Activated naive CD4-positive, alpha-beta T cell treated with anti-CD3 and anti-CD28 coated beads for 36 hours (primary cell): ENCODE results near the gene NUP88. TPM values are rescaled to one million over a fixed set of nuclear protein-coding genes. Genes with fewer than 3 reads are reported as not detected.
A peak's percentile ranks its signal among the peaks of the same experiment; 100 is the strongest.

Experiments
- CTCF ChIA-PET: fragments of 350-600 bp; sonication (Branson Sonifier 250); formaldehyde crosslinking; loops from one replicate; lab custom pipeline; 2021; ENCODE audit warnings: antibody characterized with exemption; lab: Charles Lee
- DNase-seq: peaks from one replicate; pipeline ENCODE4 v3.0.0-alpha.2; 2020
- H3K27ac Mint-ChIP-seq: one replicate; pipeline ENCODE4 v1.8.0; 2021; ENCODE audit warnings: mild to moderate bottlenecking, mixed read lengths
- H3K27me3 Mint-ChIP-seq: one replicate; pipeline ENCODE4 v1.8.0; 2021; ENCODE audit warnings: low read depth, mixed read lengths
- H3K36me3 Mint-ChIP-seq: one replicate; pipeline ENCODE4 v1.8.0; 2021; ENCODE audit warnings: low read depth, mixed read lengths
- H3K4me1 Mint-ChIP-seq: one replicate; pipeline ENCODE4 v1.8.0; 2021; ENCODE audit warnings: low read depth, mixed read lengths
- H3K4me3 Mint-ChIP-seq: one replicate; pipeline ENCODE4 v1.8.0; 2021; ENCODE audit warnings: mild to moderate bottlenecking, moderate library complexity, mixed read lengths
- H3K9me3 Mint-ChIP-seq: one replicate; pipeline ENCODE4 v1.8.0; 2021; ENCODE audit warnings: mixed read lengths
- intact Hi-C: fragments of 100-400 bp; cut with micrococcal nuclease; formaldehyde crosslinking; loops from one replicate; pipeline ENCODE4 v1.15.1; 2023
- total RNA-seq, 2 experiments: library from RNA; stranded (reverse); gene quantifications; one replicate each; pipeline ENCODE4 v1.2.3, GENCODE V29; 2021

Gene NUP88
- 100 to 1,000 TPM; 115 to 131 TPM for total RNA-seq

GRCh38 chr17:5419356-5419958, at the start of gene NUP88:
Gene NUP88 (minus strand): TSS chr17:5419662. CDS start chr17:5419650, 12 bp downstream.
- Mint-ChIP-seq H3K9me3 (no peaks in the 10 kb centered on the region), H3K4me1 (peaks cover 50% of the 10 kb centered on the region), H3K27me3 (no peaks in the 10 kb centered on the region), H3K27ac (peak within 1 kb of the TSS; percentile 100), H3K36me3 (peaks cover 36% of the 10 kb centered on the region), H3K4me3 (peak within 1 kb of the TSS; percentile 100)
- intact Hi-C loops = loop anchor here (1.0 to 5.0 kb wide), 7 partner anchors 20 to 471 kb away; partner anchors contain the start of genes C1QBP, DERL2, MIS12 and NLRP1
- DNase-seq = peak; percentile 97
- CTCF ChIA-PET = interaction anchor here (1.0 to 1.7 kb wide), 3 partner anchors 20 to 109 kb away, joined by 3 to 5 read pairs (median 3); partner anchors contain the start of gene C1QBP

GRCh38 chr17:5468075-5468473, 48.6 kb upstream of the NUP88 start:
- Mint-ChIP-seq H3K4me1 (peaks cover 37% of the 10 kb centered on the region), H3K4me3 (peak overlapping the region; percentile 80), H3K36me3 (peaks cover 13% of the 10 kb centered on the region), H3K9me3 (no peaks in the 10 kb centered on the region), H3K27ac (peak overlapping the region; percentile 0), H3K27me3 (no peaks in the 10 kb centered on the region)
- CTCF ChIA-PET = interaction anchor here (1.2 kb wide), 1 partner anchor 18 kb away, joined by 3 read pairs; the partner anchor contains the start of genes DERL2 and MIS12
- intact Hi-C loops = loop anchor here (2.0 kb wide), 1 partner anchor 29 kb away; the partner anchor contains the start of gene C1QBP
- DNase-seq = peak; percentile 22

- intact Hi-C loops = no loop called here
- H3K9me3 Mint-ChIP-seq = no peaks in the 10 kb centered on the region
- no peak overlapping the region for H3K27ac Mint-ChIP-seq
- no peak for DNase-seq
- no peaks in the 10 kb centered on the region for H3K27me3 Mint-ChIP-seq
- H3K4me1 Mint-ChIP-seq = peaks cover 37% of the 10 kb centered on the region
- peaks cover 19% of the 10 kb centered on the region for H3K36me3 Mint-ChIP-seq
- peak overlapping the region; percentile 80 for H3K4me3 Mint-ChIP-seq
- CTCF ChIA-PET = no interaction called here
Observed at GRCh38 chr17:5467416-5467815, 48.0 kb upstream of the NUP88 start.

GRCh38 chr17:5466295-5466694, 46.8 kb upstream of the NUP88 start:
- intact Hi-C loops = no loop called here
- Mint-ChIP-seq H3K9me3 (no peaks in the 10 kb centered on the region), H3K36me3 (peaks cover 22% of the 10 kb centered on the region), H3K27ac (no peak overlapping the region), H3K4me1 (peaks cover 37% of the 10 kb centered on the region), H3K4me3 (peak overlapping the region; percentile 80), H3K27me3 (no peaks in the 10 kb centered on the region)
- CTCF ChIA-PET = interaction anchor here (0.5 to 0.9 kb wide), 2 partner anchors 27 to 105 kb away, joined by 3 to 5 read pairs; partner anchors contain the start of gene C1QBP
- DNase-seq = no peak

GRCh38 chr17:5464717-5465507, 45.5 kb upstream of the NUP88 start:
- CTCF ChIA-PET = no interaction called here
- H3K4me1 Mint-ChIP-seq = peaks cover 35% of the 10 kb centered on the region
- intact Hi-C loops = no loop called here
- H3K9me3 Mint-ChIP-seq = no peaks in the 10 kb centered on the region
- H3K27me3 Mint-ChIP-seq = no peaks in the 10 kb centered on the region
- no peak overlapping the region for H3K4me3 Mint-ChIP-seq
- H3K36me3 Mint-ChIP-seq = peaks cover 29% of the 10 kb centered on the region
- no peak for DNase-seq
- no peak overlapping the region for H3K27ac Mint-ChIP-seq

GRCh38 chr17:5446786-5447185, 27.3 kb upstream of the NUP88 start:
- Mint-ChIP-seq H3K4me1 (no peaks in the 10 kb centered on the region), H3K4me3 (no peak overlapping the region), H3K27me3 (no peaks in the 10 kb centered on the region), H3K36me3 (peaks cover 43% of the 10 kb centered on the region), H3K27ac (no peak overlapping the region), H3K9me3 (no peaks in the 10 kb centered on the region)
- CTCF ChIA-PET = no interaction called here
- intact Hi-C loops = no loop called here
- DNase-seq = no peak

GRCh38 chr17:5444209-5444608, 24.7 kb upstream of the NUP88 start:
- Mint-ChIP-seq H3K27ac (no peak overlapping the region), H3K4me3 (no peak overlapping the region), H3K36me3 (peaks cover 31% of the 10 kb centered on the region), H3K27me3 (no peaks in the 10 kb centered on the region), H3K4me1 (peaks cover 10% of the 10 kb centered on the region), H3K9me3 (no peaks in the 10 kb centered on the region)
- CTCF ChIA-PET = no interaction called here
- DNase-seq = no peak
- intact Hi-C loops = no loop called here

- Mint-ChIP-seq H3K9me3 (no peaks in the 10 kb centered on the region), H3K27me3 (no peaks in the 10 kb centered on the region), H3K36me3 (peaks cover 29% of the 10 kb centered on the region), H3K27ac (no peak overlapping the region), H3K4me1 (peaks cover 11% of the 10 kb centered on the region), H3K4me3 (no peak overlapping the region)
- intact Hi-C loops = no loop called here
- CTCF ChIA-PET = no interaction called here
- DNase-seq = no peak
Observed at GRCh38 chr17:5443728-5444127, 24.3 kb upstream of the NUP88 start.

- Mint-ChIP-seq H3K27ac (peak overlapping the region; percentile 88), H3K36me3 (peaks cover 43% of the 10 kb centered on the region), H3K4me3 (peak overlapping the region; percentile 81), H3K4me1 (peaks cover 39% of the 10 kb centered on the region), H3K27me3 (no peaks in the 10 kb centered on the region), H3K9me3 (no peaks in the 10 kb centered on the region)
- CTCF ChIA-PET = interaction anchor here (0.5 to 2.6 kb wide), 29 partner anchors 9 to 1199 kb away, joined by 3 to 12 read pairs (median 4); partner anchors contain the start of genes DHX33, NUP88 and ZNF594
- no peak for DNase-seq
- intact Hi-C loops = loop anchor here (1.0 to 5.0 kb wide), 8 partner anchors 20 to 472 kb away; partner anchors contain the start of genes DERL2, DHX33, MIS12 and NUP88
Observed at GRCh38 chr17:5439446-5439764, 19.9 kb upstream of the NUP88 start.

GRCh38 chr17:5438716-5439445, 19.4 kb upstream of the NUP88 start, which contains the start of gene C1QBP:
Gene C1QBP (minus strand): TSS chr17:5439155. CDS start chr17:5439073, 82 bp downstream.
- CTCF ChIA-PET = interaction anchor here (0.6 to 2.6 kb wide), 26 partner anchors 9 to 1200 kb away, joined by 3 to 12 read pairs (median 4); partner anchors contain the start of genes DHX33, NUP88 and ZNF594
- H3K36me3 Mint-ChIP-seq = peaks cover 44% of the 10 kb centered on the region
- intact Hi-C loops = loop anchor here (1.0 to 5.0 kb wide), 8 partner anchors 20 to 472 kb away; partner anchors contain the start of genes DERL2, DHX33, MIS12 and NUP88
- H3K4me3 Mint-ChIP-seq = peak within 1 kb of the TSS; percentile 81
- peak; percentile 94 for DNase-seq
- no peaks in the 10 kb centered on the region for H3K9me3 Mint-ChIP-seq
- H3K27me3 Mint-ChIP-seq = no peaks in the 10 kb centered on the region
- peaks cover 41% of the 10 kb centered on the region for H3K4me1 Mint-ChIP-seq
- H3K27ac Mint-ChIP-seq = peak within 1 kb of the TSS; percentile 88

- no peaks in the 10 kb centered on the region for H3K27me3 Mint-ChIP-seq
- H3K27ac Mint-ChIP-seq = peak overlapping the region; percentile 83
- no peak for DNase-seq
- H3K9me3 Mint-ChIP-seq = no peaks in the 10 kb centered on the region
- peak overlapping the region; percentile 81 for H3K4me3 Mint-ChIP-seq
- CTCF ChIA-PET = interaction anchor here (0.6 to 2.3 kb wide), 3 partner anchors 15 to 1048 kb away, joined by 3 to 7 read pairs (median 7); no protein-coding TSS in a partner anchor
- intact Hi-C loops = loop anchor here (2.0 to 5.0 kb wide), 3 partner anchors 31 to 471 kb away; partner anchors contain the start of genes DHX33 and SPAG7
- H3K36me3 Mint-ChIP-seq = peaks cover 45% of the 10 kb centered on the region
- H3K4me1 Mint-ChIP-seq = peaks cover 43% of the 10 kb centered on the region
Observed at GRCh38 chr17:5437721-5438317, 18.4 kb upstream of the NUP88 start.
